ENCODE data around the gene TAF7.

The TAF7 gene

GRCh38 chr5:141320225-141321169 is at the start of gene TAF7:
Gene TAF7 (minus strand): TSS chr5:141320784. CDS start chr5:141320044, 740 bp downstream.
- peak within 1 kb of the TSS; percentile 90 for H3K27ac ChIP-seq
- no peak for TF ChIP-seq ZFX (IDR thresholded peaks at IDR 0.05; ENCODE audit: borderline replicate concordance)
- peak; percentile 94 for TF ChIP-seq CTCF (IDR thresholded peaks at IDR 0.05)

GRCh38 chr5:141366016-141366896 is 45.7 kb upstream of the TAF7 start:
- no peak overlapping the region for H3K27ac ChIP-seq
- TF ChIP-seq ZFX (IDR thresholded peaks at IDR 0.05; ENCODE audit: borderline replicate concordance) (no peak), CTCF (IDR thresholded peaks at IDR 0.05) (no peak)

GRCh38 chr5:141363952-141364660 is 43.5 kb upstream of the TAF7 start, which contains the start of gene PCDHGA5:
Gene PCDHGA5 (plus strand): TSS chr5:141364162. CDS start chr5:141364331, 169 bp downstream.
- H3K27ac ChIP-seq, result no peak within 1 kb of the TSS
- no peak for TF ChIP-seq CTCF (IDR thresholded peaks at IDR 0.05)
- TF ChIP-seq ZFX (IDR thresholded peaks at IDR 0.05; ENCODE audit: borderline replicate concordance), result no peak

GRCh38 chr5:141362719-141363118 is 42.1 kb upstream of the TAF7 start:
- no peak overlapping the region for H3K27ac ChIP-seq

GRCh38 chr5:141360685-141361084 is 40.1 kb upstream of the TAF7 start:
- H3K27ac ChIP-seq, result no peak overlapping the region
- TF ChIP-seq ZFX (IDR thresholded peaks at IDR 0.05; ENCODE audit: borderline replicate concordance) (no peak), CTCF (IDR thresholded peaks at IDR 0.05) (no peak)

More at GRCh38 chr5:141362719-141363118, 42.1 kb upstream of the TAF7 start:
- TF ChIP-seq CTCF (IDR thresholded peaks at IDR 0.05) (no peak), ZFX (IDR thresholded peaks at IDR 0.05; ENCODE audit: borderline replicate concordance) (no peak)

- TF ChIP-seq CTCF (IDR thresholded peaks at IDR 0.05) (peak; percentile 60), ZFX (IDR thresholded peaks at IDR 0.05; ENCODE audit: borderline replicate concordance) (no peak)
- H3K27ac ChIP-seq, result no peak within 1 kb of the TSS
These were observed 39.3 kb upstream of the TAF7 start, which contains the start of gene PCDHGB2 for GRCh38 chr5:141359790-141360426. Gene PCDHGB2 (plus strand): TSS chr5:141359994. CDS start chr5:141360136, 142 bp downstream.
